T-helper 2 cell treated with Interferon-gamma antibody and Interleukin-4, amounts not matched to agents 5 μg/mL and 100 μg/mL, for 36 hours (primary cell): ENCODE data around the gene AMTN.
A peak's percentile ranks its signal among the peaks of the same experiment; 100 is the strongest.
"Not testable (repeated sequence)": the region's sequence is repeated elsewhere in the genome, so short reads cannot be mapped to it uniquely, and the experiment has no call there.

Source experiments
- DNase-seq: peaks from one replicate; pipeline ENCODE4 v3.0.0; 2021; ENCODE audit warnings: low spot score
- H3K27ac Mint-ChIP-seq: one replicate; pipeline ENCODE4 v1.8.0; 2021; ENCODE audit warnings: mild to moderate bottlenecking, mixed read lengths
- H3K27me3 Mint-ChIP-seq: one replicate; pipeline ENCODE4 v1.8.0; 2021; ENCODE audit warnings: low read depth, mixed read lengths
- H3K36me3 Mint-ChIP-seq: one replicate; pipeline ENCODE4 v1.8.0; 2021; ENCODE audit warnings: low read depth, mixed read lengths
- H3K4me1 Mint-ChIP-seq: one replicate; pipeline ENCODE4 v1.8.0; 2021; ENCODE audit warnings: low read depth, mixed read lengths
- H3K4me3 Mint-ChIP-seq: one replicate; pipeline ENCODE4 v1.8.0; 2022; ENCODE audit warnings: mild to moderate bottlenecking, moderate library complexity, mixed read lengths
- H3K9me3 Mint-ChIP-seq: one replicate; pipeline ENCODE4 v1.8.0; 2021; ENCODE audit warnings: mixed read lengths

AMTN gene

GRCh38 chr4:70518269-70518668, at the start of gene AMTN:
TSS of gene AMTN (plus strand) at chr4:70518569. CDS start at chr4:70518778, 209 bp downstream.
- no peak within 1 kb of the TSS for H3K27ac Mint-ChIP-seq
- no peaks in the 10 kb centered on the region for H3K36me3 Mint-ChIP-seq
- H3K4me3 Mint-ChIP-seq = no peak within 1 kb of the TSS
- no peaks in the 10 kb centered on the region for H3K9me3 Mint-ChIP-seq
- no peaks in the 10 kb centered on the region for H3K27me3 Mint-ChIP-seq
- DNase-seq = no peak
- no peaks in the 10 kb centered on the region for H3K4me1 Mint-ChIP-seq

- Mint-ChIP-seq H3K27me3 (no peaks in the 10 kb centered on the region), H3K27ac (no peak within 1 kb of the TSS), H3K36me3 (no peaks in the 10 kb centered on the region), H3K4me1 (no peaks in the 10 kb centered on the region), H3K4me3 (no peak within 1 kb of the TSS), H3K9me3 (no peaks in the 10 kb centered on the region)
- no peak for DNase-seq
Measured at GRCh38 chr4:70471897-70472296, 46.5 kb upstream of the AMTN start, which contains the start of gene MUC7. TSS of gene MUC7 (plus strand) at chr4:70472197. CDS start at chr4:70474022, 1,825 bp downstream.

GRCh38 chr4:70473679-70474078, 44.7 kb upstream of the AMTN start:
- Mint-ChIP-seq H3K36me3 (no peaks in the 10 kb centered on the region), H3K27me3 (no peaks in the 10 kb centered on the region), H3K4me3 (no peak overlapping the region), H3K9me3 (no peaks in the 10 kb centered on the region), H3K4me1 (no peaks in the 10 kb centered on the region), H3K27ac (no peak overlapping the region)
- DNase-seq = no peak

GRCh38 chr4:70488748-70489147, 29.6 kb upstream of the AMTN start:
- Mint-ChIP-seq H3K27me3 (no peaks in the 10 kb centered on the region), H3K36me3 (no peaks in the 10 kb centered on the region), H3K9me3 (no peaks in the 10 kb centered on the region), H3K27ac (no peak overlapping the region), H3K4me3 (no peak overlapping the region), H3K4me1 (no peaks in the 10 kb centered on the region)
- no peak for DNase-seq

- H3K36me3 Mint-ChIP-seq = no peaks in the 10 kb centered on the region
- no peaks in the 10 kb centered on the region for H3K9me3 Mint-ChIP-seq
- H3K4me3 Mint-ChIP-seq = no peak overlapping the region
- no peaks in the 10 kb centered on the region for H3K27me3 Mint-ChIP-seq
- H3K27ac Mint-ChIP-seq = no peak overlapping the region
- no peaks in the 10 kb centered on the region for H3K4me1 Mint-ChIP-seq
- no peak for DNase-seq
Measured at GRCh38 chr4:70496231-70496630, 22.1 kb upstream of the AMTN start.

GRCh38 chr4:70501838-70502237, 16.5 kb upstream of the AMTN start:
- H3K9me3 Mint-ChIP-seq, H3K27me3 Mint-ChIP-seq, H3K27ac Mint-ChIP-seq, H3K4me1 Mint-ChIP-seq, DNase-seq, H3K36me3 Mint-ChIP-seq, H3K4me3 Mint-ChIP-seq: not testable (repeated sequence)

GRCh38 chr4:70504733-70505132, 13.6 kb upstream of the AMTN start:
- no peaks in the 10 kb centered on the region for H3K4me1 Mint-ChIP-seq
- H3K36me3 Mint-ChIP-seq = no peaks in the 10 kb centered on the region
- H3K27me3 Mint-ChIP-seq = no peaks in the 10 kb centered on the region
- H3K9me3 Mint-ChIP-seq = no peaks in the 10 kb centered on the region
- H3K27ac Mint-ChIP-seq = no peak overlapping the region
- no peak overlapping the region for H3K4me3 Mint-ChIP-seq
- DNase-seq = no peak

- Mint-ChIP-seq H3K9me3 (no peaks in the 10 kb centered on the region), H3K27me3 (no peaks in the 10 kb centered on the region), H3K27ac (no peak overlapping the region), H3K4me3 (no peak overlapping the region), H3K36me3 (no peaks in the 10 kb centered on the region), H3K4me1 (no peaks in the 10 kb centered on the region)
- DNase-seq = peak; percentile 10
Measured at GRCh38 chr4:70505151-70505748, 13.1 kb upstream of the AMTN start.

- no peak for DNase-seq
- no peak overlapping the region for H3K4me3 Mint-ChIP-seq
- H3K27me3 Mint-ChIP-seq = no peaks in the 10 kb centered on the region
- no peaks in the 10 kb centered on the region for H3K4me1 Mint-ChIP-seq
- H3K27ac Mint-ChIP-seq = no peak overlapping the region
- H3K36me3 Mint-ChIP-seq = no peaks in the 10 kb centered on the region
- H3K9me3 Mint-ChIP-seq = no peaks in the 10 kb centered on the region
Measured at GRCh38 chr4:70508801-70509200, 9.6 kb upstream of the AMTN start.

GRCh38 chr4:70511365-70511764, 7.0 kb upstream of the AMTN start:
- no peak for DNase-seq
- H3K27me3 Mint-ChIP-seq = no peaks in the 10 kb centered on the region
- no peak overlapping the region for H3K4me3 Mint-ChIP-seq
- no peaks in the 10 kb centered on the region for H3K36me3 Mint-ChIP-seq
- H3K27ac Mint-ChIP-seq = no peak overlapping the region
- H3K9me3 Mint-ChIP-seq = no peaks in the 10 kb centered on the region
- H3K4me1 Mint-ChIP-seq = no peaks in the 10 kb centered on the region

GRCh38 chr4:70515367-70516250, 2.8 kb upstream of the AMTN start:
- H3K4me3 Mint-ChIP-seq = no peak overlapping the region
- H3K9me3 Mint-ChIP-seq = no peaks in the 10 kb centered on the region
- no peak for DNase-seq

GRCh38 chr4:70518716-70519115, 347 bp downstream of the AMTN start:
- H3K9me3 Mint-ChIP-seq = no peaks in the 10 kb centered on the region
- no peak overlapping the region for H3K4me3 Mint-ChIP-seq
- no peaks in the 10 kb centered on the region for H3K36me3 Mint-ChIP-seq
- no peak overlapping the region for H3K27ac Mint-ChIP-seq
- H3K27me3 Mint-ChIP-seq = no peaks in the 10 kb centered on the region
- DNase-seq = no peak
- H3K4me1 Mint-ChIP-seq = no peaks in the 10 kb centered on the region

More at GRCh38 chr4:70515367-70516250, 2.8 kb upstream of the AMTN start:
- Mint-ChIP-seq H3K4me1 (no peaks in the 10 kb centered on the region), H3K27ac (no peak overlapping the region), H3K27me3 (no peaks in the 10 kb centered on the region), H3K36me3 (no peaks in the 10 kb centered on the region)

- H3K4me1 Mint-ChIP-seq = no peaks in the 10 kb centered on the region
- no peak for DNase-seq
- H3K27ac Mint-ChIP-seq = no peak overlapping the region
- no peaks in the 10 kb centered on the region for H3K36me3 Mint-ChIP-seq
- H3K27me3 Mint-ChIP-seq = no peaks in the 10 kb centered on the region
- no peak overlapping the region for H3K4me3 Mint-ChIP-seq
- no peaks in the 10 kb centered on the region for H3K9me3 Mint-ChIP-seq
Measured at GRCh38 chr4:70522626-70523025, 4.3 kb downstream of the AMTN start.

- Mint-ChIP-seq H3K9me3 (no peaks in the 10 kb centered on the region), H3K36me3 (no peaks in the 10 kb centered on the region)
Measured at GRCh38 chr4:70530997-70531396, 12.6 kb downstream of the AMTN start.

More at GRCh38 chr4:70530997-70531396, 12.6 kb downstream of the AMTN start:
- Mint-ChIP-seq H3K27ac (no peak overlapping the region), H3K4me1 (no peaks in the 10 kb centered on the region), H3K4me3 (no peak overlapping the region), H3K27me3 (no peaks in the 10 kb centered on the region)
- no peak for DNase-seq
